Bone marrow (tissue), 2 donors: ENCODE measurements around the gene SZRD1.

ENCODE experiments used
- DNase-seq, 2 donors: peaks; one replicate each; lab custom pipeline; 2025; lab: John Stamatoyannopoulos, UW

Gene SZRD1

GRCh38 chr1:16394977-16395376 is 27.9 kb downstream of the SZRD1 start:
- no peak for DNase-seq

GRCh38 chr1:16396591-16396990 is 29.5 kb downstream of the SZRD1 start:
- DNase-seq: no peak

GRCh38 chr1:16397120-16397519 is 30.1 kb downstream of the SZRD1 start:
- DNase-seq: no peak

DNA sequence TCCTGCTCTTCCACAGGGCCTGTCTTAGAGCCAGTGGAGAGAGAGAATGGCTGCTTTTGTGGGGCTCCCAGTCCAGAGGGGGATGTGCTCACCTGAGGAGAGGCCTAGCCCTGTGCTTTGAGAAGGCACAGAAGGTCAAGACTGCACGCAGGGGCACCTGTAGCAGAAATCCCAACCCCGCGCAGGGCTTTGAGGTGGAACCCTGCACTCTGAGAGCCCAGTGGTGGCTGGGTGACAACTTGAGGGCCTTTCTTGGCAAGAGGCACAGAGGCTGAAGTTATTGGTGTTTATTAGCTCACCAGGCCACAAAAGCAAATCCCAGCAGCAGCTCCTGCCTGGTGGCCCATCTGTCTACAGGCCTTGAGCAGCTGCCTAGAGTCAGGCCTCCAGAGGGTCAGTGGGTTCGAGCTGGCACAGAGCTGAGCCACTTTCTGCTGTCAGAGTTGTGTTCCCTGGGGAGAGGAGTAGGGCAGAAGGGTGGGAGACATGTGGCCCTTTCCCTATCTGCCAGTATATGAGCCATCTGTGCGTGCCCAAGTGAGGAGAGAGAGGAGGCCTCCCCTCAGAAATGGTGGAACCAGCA is 31.4 kb downstream of the SZRD1 start:
- DNase-seq: no peak

- no peak for DNase-seq
These were observed 35.7 kb downstream of the SZRD1 start for GRCh38 chr1:16402742-16403141.

- DNase-seq: no peak
These were observed 38.4 kb downstream of the SZRD1 start for GRCh38 chr1:16405441-16405840.

- no peak for DNase-seq
These were observed 39.8 kb downstream of the SZRD1 start for GRCh38 chr1:16406868-16407267.

DNA sequence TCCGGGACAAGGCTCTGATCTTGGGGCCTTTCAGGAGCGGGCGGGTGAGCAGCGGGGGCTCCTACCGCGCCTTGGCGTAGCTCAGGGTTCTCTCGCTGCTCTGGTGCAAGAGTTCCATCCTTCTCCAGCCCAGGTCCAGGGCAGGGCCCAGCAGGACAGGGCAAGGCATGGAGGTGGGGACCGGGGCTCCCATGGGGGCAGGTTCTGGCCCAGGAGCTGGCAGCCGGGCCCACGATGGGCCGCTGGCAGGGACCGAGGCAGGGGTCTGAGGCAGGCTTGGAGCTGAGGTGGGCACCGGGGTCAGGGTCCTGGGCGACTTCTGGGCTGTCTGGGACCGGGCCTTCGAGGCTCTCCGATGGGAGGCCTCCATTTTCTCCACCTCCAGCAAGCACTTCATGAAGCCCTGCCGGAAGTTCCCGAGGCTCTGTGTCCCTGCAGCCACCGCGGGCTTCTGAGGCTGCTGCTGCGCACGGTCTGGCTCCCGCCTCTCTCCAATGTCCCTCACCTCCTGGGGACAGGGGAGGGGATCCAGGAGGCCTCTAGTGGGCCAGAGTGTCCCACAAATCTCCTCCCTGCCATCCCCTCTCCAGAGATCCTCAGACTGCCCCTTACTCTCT is 42.6 kb downstream of the SZRD1 start:
- no peak for DNase-seq

DNA sequence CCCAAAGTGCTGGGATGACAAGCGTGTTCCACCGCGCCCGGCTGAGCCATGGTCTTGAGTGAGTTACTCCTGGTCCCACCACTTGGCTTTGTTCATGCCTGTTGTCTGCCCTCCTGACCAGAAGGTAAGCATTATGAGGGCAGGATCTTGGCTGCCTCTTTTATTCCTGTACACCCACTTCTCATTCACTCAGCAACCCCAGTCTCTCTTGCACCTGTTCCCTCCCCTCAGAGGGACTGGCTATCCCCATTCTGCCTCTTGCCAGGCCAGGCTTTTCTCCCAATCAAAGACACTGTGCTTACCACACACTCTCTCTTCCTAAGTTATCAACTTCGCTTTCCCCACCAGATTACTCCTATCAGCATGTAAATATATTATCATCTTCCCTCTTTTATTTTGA is 43.8 kb downstream of the SZRD1 start:
- DNase-seq: no peak

DNA sequence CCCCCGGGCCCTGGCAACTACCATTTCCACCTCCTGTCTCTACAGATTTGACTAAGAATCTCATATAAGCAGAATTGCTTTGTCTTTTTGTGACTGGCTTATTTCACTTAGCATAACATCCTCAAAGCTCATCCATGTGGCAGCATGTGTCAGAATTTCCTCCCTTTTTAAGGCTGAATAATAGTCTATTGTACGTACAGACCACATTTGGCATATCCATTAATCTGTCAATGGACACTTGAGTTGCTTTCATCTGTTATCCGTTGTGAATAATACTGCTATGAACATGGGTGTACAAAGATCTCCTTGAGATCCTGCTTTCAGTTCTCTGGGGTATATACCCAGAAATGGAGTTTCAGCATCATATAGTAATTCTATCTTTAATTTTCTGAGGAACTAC is 46.1 kb downstream of the SZRD1 start:
- no peak for DNase-seq

DNA sequence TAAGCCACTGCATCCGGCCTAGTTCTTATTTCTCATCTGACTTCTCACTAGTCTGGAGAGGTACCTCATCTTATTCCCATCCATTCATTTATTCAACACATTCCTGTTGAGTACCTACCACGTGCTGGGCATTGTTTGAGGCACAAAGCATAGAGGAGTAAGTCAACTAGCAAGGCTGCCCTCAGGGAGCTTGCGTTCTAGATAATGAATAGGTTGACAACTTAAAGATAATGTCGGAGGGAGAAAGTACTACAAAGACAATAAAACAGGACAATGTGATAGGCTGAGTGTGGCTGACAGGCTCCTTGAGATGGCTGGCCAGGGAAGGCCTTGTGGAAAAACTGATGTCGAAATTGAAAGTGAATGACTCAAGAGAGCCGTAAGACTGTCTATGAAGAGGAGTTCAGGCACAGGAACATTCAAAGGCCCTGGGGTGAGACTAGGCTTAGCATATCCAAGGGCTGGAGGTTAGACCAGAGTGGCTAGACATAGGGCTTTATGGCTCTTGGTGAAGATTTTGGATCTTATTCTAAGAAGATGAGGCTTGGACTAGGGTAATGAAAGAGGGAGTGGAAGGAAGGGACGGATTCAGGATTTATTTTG is 51.9 kb downstream of the SZRD1 start:
- DNase-seq: no peak

DNA sequence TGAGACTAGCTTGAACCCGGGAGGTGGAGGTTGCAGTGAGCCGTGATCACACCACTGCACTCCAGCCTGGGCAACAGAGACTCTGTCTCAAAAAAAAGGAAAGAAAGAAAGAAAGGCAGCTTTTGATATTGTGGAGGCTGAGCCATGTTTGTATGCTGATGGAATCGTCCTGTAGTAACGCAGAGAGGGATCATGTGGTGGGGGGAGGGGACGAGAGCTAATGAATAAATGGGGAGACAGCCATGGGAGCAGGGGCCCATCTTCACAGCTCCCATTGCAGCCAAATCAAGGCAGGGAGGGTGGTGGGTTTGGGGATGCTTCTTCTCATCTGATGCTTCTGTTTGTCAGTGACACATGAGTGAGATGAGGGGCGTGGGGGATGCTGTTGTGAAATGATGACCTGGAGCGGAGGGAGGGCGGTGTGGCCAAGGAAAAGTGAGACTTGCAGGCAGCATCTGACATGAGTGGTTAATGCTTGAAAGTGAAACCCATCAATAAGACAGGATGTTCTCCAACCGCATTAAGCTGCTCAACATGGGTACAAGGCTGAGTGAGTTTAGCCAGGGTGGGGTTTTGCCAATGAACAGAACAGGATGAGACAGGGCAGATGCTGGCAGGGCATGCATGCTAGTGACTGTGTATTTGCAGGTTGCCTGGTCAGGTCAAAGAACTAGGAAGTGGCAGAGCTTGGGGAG is 53.5 kb downstream of the SZRD1 start:
- no peak for DNase-seq

GRCh38 chr1:16421201-16421600 is 54.2 kb downstream of the SZRD1 start:
- DNase-seq: no peak

DNA sequence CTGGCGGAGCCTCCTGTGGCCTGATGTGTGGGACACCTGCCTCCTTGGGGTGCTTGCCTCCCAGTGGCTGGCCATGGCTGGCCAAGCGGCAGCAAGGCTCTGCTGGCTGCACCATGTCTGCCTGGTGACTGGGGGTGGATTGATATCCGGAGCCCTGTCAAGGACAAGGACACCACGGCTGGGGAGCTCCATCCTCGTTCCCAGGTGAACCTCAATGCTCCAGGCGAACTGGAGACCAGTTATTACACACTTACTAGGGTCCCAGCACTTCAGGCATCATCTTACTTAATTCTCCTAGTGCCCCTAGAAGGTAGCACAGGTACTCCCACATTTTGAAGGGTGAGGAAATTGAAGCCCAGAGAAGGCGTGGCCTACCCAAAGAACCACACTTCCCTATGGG is 55.0 kb downstream of the SZRD1 start:
- no peak for DNase-seq

DNA sequence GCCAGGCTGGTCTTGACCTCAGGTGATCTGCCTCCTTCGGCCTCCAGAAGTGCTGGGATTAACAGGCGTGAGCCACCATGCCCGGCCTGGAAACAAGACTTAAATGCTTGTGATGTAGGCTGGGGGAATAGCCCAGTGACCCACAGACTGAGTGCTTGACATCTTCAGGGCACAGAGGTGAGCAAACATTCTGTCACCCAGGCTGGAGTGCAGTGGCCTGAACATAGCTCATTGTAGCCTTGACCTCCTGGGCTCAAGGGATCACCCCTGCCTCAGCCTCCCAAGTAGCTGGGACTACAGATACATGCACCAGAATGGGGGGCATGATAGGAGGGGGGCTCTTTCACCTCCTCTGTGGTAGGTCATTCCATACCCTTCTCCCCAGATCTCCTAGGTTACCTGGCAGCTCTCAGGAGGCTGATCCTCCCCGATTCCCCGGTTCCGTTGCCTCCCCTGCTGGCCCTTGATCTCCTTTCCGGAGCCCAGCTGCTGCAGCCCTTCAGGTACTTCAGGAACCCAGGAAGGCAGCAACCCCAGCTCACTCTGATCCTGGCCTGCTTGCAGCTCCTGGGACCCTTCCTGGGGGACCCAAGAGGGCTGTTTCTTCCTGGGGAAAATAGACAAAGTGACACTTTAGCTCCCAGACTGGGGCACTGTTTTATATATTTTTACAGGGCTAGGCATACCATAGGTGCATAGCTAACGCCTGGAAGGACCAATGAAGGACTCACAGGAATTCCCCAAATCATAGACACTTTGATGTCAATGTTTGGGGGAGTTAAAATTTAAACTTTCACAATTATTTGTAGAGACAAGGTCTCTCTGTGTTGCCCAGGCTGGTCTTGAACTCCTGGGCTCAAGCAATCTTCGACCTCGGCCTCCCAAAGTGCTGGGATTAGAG is 58.3 kb downstream of the SZRD1 start:
- no peak for DNase-seq

GRCh38 chr1:16430606-16431005 is 63.6 kb downstream of the SZRD1 start:
- no peak for DNase-seq

- no peak for DNase-seq
These were observed 66.0 kb downstream of the SZRD1 start for GRCh38 chr1:16433030-16433429.

DNA sequence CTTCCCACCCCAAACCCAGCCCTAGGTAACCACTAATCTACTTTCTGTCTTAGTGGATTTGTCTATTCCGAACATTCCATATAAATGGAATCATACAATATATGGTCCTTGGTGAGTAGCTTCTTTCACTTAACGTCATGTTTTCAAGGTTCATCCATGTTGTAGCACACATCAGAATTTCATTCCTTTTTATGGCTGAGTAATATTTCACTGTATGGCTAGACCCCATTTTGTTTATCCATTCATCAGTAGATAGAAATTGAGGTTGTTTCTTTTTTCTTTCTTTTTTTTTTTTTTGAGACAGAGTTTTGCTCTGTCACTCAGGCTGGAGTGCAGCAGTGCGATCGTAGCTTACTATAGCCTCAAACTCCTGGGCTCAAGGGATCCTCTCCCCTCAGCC is 67.0 kb downstream of the SZRD1 start:
- DNase-seq: no peak

- DNase-seq: no peak
These were observed 67.5 kb downstream of the SZRD1 start for GRCh38 chr1:16434501-16434900.

DNA sequence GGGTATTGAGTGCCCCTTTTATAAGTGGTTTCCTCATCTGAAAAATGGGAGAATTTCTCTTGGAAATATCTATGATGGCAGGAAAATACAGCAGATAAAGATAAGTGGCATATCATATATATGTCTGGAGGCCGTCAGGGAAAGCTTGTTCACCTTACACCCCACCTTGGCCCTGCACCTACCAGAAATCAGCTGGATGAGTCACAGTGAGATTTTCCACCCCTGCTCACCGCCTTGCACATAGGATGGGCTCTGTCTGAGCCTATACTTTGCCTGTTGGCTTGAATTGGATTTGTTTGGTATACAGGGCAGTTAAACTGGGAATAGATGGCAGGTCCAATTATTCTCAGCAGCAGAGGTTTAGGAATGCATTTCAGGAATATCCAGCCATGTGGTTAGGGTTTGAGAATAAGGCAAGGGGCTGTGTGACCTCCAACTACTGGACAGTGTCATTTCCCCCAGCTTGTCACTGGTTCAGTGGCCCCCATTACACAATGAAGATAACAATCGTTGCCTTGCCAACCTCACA is 70.0 kb downstream of the SZRD1 start, which contains the start of gene SPATA21:
Gene SPATA21 (minus strand): TSS at position 479 of the 529 bp plus-strand sequence. CDS start 6,053 bp downstream, outside the sequence.
- DNase-seq: no peak

GRCh38 chr1:16438516-16438915 is 71.5 kb downstream of the SZRD1 start:
- DNase-seq: no peak

DNA sequence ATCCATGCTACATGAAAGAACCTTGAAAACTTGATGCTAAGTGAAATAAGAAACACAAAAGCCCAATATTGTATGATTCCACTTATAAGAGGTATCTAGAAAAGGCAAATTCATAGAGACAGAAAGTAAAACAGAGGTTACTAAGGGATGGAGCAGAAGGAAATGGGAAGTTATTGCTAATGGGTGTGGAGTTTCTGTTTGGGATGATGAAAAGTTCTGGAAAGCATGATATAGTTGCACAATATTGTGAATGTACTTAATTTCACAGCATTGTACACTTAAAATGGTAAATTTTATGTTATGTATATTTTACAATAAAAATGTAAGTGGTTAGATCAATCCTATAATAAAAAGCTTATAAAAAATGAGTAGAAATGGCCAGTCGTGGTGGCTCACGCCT is 71.9 kb downstream of the SZRD1 start:
- DNase-seq: no peak
